Muscle of leg (tissue), 11 donors: Measurements from ENCODE around the gene SMIM43. TPM values are rescaled to one million over a fixed set of nuclear protein-coding genes. Genes with fewer than 3 reads are reported as not detected.
"Not testable (repeated sequence)": the region's sequence is repeated elsewhere in the genome, so short reads cannot be mapped to it uniquely, and the experiment has no call there.

ENCODE experiments used
- DNase-seq: peaks from one replicate; pipeline ENCODE4 v3.0.0; 2013
- H3K27ac ChIP-seq: one replicate; pipeline ENCODE4 v1.5.1; 2013; ENCODE audit warnings: mild to moderate bottlenecking, low read length, control low read depth
- H3K27me3 ChIP-seq: one replicate; pipeline ENCODE4 v1.6.1; 2013; ENCODE audit warnings: low read length; ENCODE audit not compliant: control insufficient read depth, insufficient read depth
- H3K36me3 ChIP-seq: one replicate; pipeline ENCODE4 v1.6.1; 2013; ENCODE audit warnings: low read length; ENCODE audit not compliant: control insufficient read depth, insufficient read depth
- H3K4me1 ChIP-seq: one replicate; pipeline ENCODE4 v1.6.1; 2013; ENCODE audit warnings: low read length; ENCODE audit not compliant: control insufficient read depth, insufficient read depth
- H3K4me3 ChIP-seq: one replicate; pipeline ENCODE4 v1.5.1; 2013; ENCODE audit warnings: low read length, control low read depth
- H3K9me3 ChIP-seq: replicated peaks from 2 replicates; pipeline ENCODE4 v1.6.1; 2013; ENCODE audit warnings: low read depth, low read length; ENCODE audit not compliant: control insufficient read depth
- WGBS: methylation state at CpG from one replicate; pipeline ENCODE4 v1.1.5; 2013; ENCODE audit warnings: missing lambda C conversion rate; ENCODE audit not compliant: insufficient coverage; 5-methylcytosine and 5-hydroxymethylcytosine counted together
- polyA plus RNA-seq, 8 donors: library from polyadenylated mRNA; unstranded; fragments of 120-200 nt; gene quantifications; one replicate each; pipeline versions ENCODE4 v1.2.1 to v1.2.3, GENCODE V29; 2013; ENCODE audit warnings: inconsistent platforms in 1 of 8, low replicate concordance in 1 of 8; ENCODE audit not compliant: insufficient read length in 8 of 8, insufficient read depth in 1 of 8
- total RNA-seq: library from RNA; stranded (reverse); fragments of 120-200 nt; gene quantifications from one replicate; pipeline ENCODE4 v1.2.4, GENCODE V29; 2013

Gene SMIM43
- total and polyA plus RNA-seq, 9 donors, result 0.66 to 2.7 (median 1.9) TPM

GRCh38 chr4:121765971-121766538 is 1.1 kb upstream of the SMIM43 start:
- H3K36me3 ChIP-seq, result no peaks in the 10 kb centered on the region
- no peak overlapping the region for H3K27ac ChIP-seq
- DNase-seq, result no peak
- H3K4me1 ChIP-seq, result peaks cover 3% of the 10 kb centered on the region
- no peaks in the 10 kb centered on the region for H3K9me3 ChIP-seq
- 92% methylated on average over 2 of the region's 9 CpGs for WGBS
- H3K4me3 ChIP-seq, result no peak overlapping the region
- peaks cover 21% of the 10 kb centered on the region for H3K27me3 ChIP-seq

- no peak for DNase-seq
- H3K4me3 ChIP-seq, result peak overlapping the region; percentile 48
- H3K4me1 ChIP-seq, result peaks cover 3% of the 10 kb centered on the region
- peaks cover 21% of the 10 kb centered on the region for H3K27me3 ChIP-seq
- 18% methylated on average over 2 of the region's 16 CpGs for WGBS
- no peaks in the 10 kb centered on the region for H3K36me3 ChIP-seq
- no peak overlapping the region for H3K27ac ChIP-seq
- H3K9me3 ChIP-seq, result no peaks in the 10 kb centered on the region
These were observed 373 bp upstream of the SMIM43 start for GRCh38 chr4:121765368-121765705.

GRCh38 chr4:121764303-121764701 is 662 bp downstream of the SMIM43 start:
- H3K4me3 ChIP-seq, result peak overlapping the region; percentile 48
- WGBS, result 13% methylated on average over 9 of the region's 14 CpGs
- H3K27ac ChIP-seq, result no peak overlapping the region
- no peaks in the 10 kb centered on the region for H3K9me3 ChIP-seq
- peaks cover 3% of the 10 kb centered on the region for H3K4me1 ChIP-seq
- H3K36me3 ChIP-seq, result no peaks in the 10 kb centered on the region
- peaks cover 21% of the 10 kb centered on the region for H3K27me3 ChIP-seq
- no peak for DNase-seq

- peaks cover 18% of the 10 kb centered on the region for H3K27me3 ChIP-seq
- 61% methylated on average over 2 of the region's 3 CpGs for WGBS
These were observed 4.8 kb downstream of the SMIM43 start for GRCh38 chr4:121760205-121760604.

GRCh38 chr4:121758925-121759568 is 5.9 kb downstream of the SMIM43 start:
- Histone ChIP-seq H3K4me3 (no peak overlapping the region), H3K27me3 (peaks cover 7% of the 10 kb centered on the region), H3K36me3 (no peaks in the 10 kb centered on the region), H3K4me1 (no peaks in the 10 kb centered on the region), H3K27ac (no peak overlapping the region), H3K9me3 (no peaks in the 10 kb centered on the region)
- no CpG with 5 or more reads among the region's 2 CpGs for WGBS
- DNase-seq, result no peak

More at GRCh38 chr4:121760205-121760604, 4.8 kb downstream of the SMIM43 start:
- DNase-seq, result no peak
- Histone ChIP-seq H3K4me3 (no peak overlapping the region), H3K4me1 (peaks cover under 1% of the 10 kb centered on the region), H3K27ac (no peak overlapping the region), H3K9me3 (no peaks in the 10 kb centered on the region), H3K36me3 (no peaks in the 10 kb centered on the region)

GRCh38 chr4:121752142-121752541 is 12.8 kb downstream of the SMIM43 start:
- H3K27me3 ChIP-seq, H3K4me3 ChIP-seq, H3K4me1 ChIP-seq, DNase-seq, H3K9me3 ChIP-seq, H3K27ac ChIP-seq, H3K36me3 ChIP-seq: not testable (repeated sequence)
- WGBS, result no CpG with 5 or more reads among the region's 1 CpG

GRCh38 chr4:121749225-121749624 is 15.7 kb downstream of the SMIM43 start:
- H3K4me1 ChIP-seq, result no peaks in the 10 kb centered on the region
- no peaks in the 10 kb centered on the region for H3K36me3 ChIP-seq
- WGBS, result 30% methylated on average over 2 of the region's 4 CpGs
- H3K27ac ChIP-seq, result no peak overlapping the region
- no peaks in the 10 kb centered on the region for H3K9me3 ChIP-seq
- H3K27me3 ChIP-seq, result no peaks in the 10 kb centered on the region
- no peak overlapping the region for H3K4me3 ChIP-seq
- DNase-seq, result no peak

GRCh38 chr4:121742794-121743193 is 22.2 kb downstream of the SMIM43 start:
- H3K9me3 ChIP-seq, result no peaks in the 10 kb centered on the region
- H3K4me3 ChIP-seq, result no peak overlapping the region
- no peaks in the 10 kb centered on the region for H3K27me3 ChIP-seq
- H3K36me3 ChIP-seq, result no peaks in the 10 kb centered on the region
- H3K4me1 ChIP-seq, result peaks cover 12% of the 10 kb centered on the region
- WGBS, result 71% methylated on average over 2 of the region's 3 CpGs
- no peak overlapping the region for H3K27ac ChIP-seq
- no peak for DNase-seq

GRCh38 chr4:121741751-121742150 is 23.2 kb downstream of the SMIM43 start:
- Histone ChIP-seq H3K4me3 (no peak overlapping the region), H3K4me1 (peaks cover 12% of the 10 kb centered on the region), H3K27me3 (no peaks in the 10 kb centered on the region), H3K27ac (no peak overlapping the region), H3K36me3 (no peaks in the 10 kb centered on the region), H3K9me3 (no peaks in the 10 kb centered on the region)
- no peak for DNase-seq
- WGBS, result no CpG with 5 or more reads among the region's 7 CpGs

GRCh38 chr4:121740796-121741409 is 24.1 kb downstream of the SMIM43 start:
- no peaks in the 10 kb centered on the region for H3K9me3 ChIP-seq
- H3K36me3 ChIP-seq, result no peaks in the 10 kb centered on the region
- 66% methylated on average over 8 of the region's 12 CpGs for WGBS
- H3K27ac ChIP-seq, result no peak overlapping the region
- H3K27me3 ChIP-seq, result no peaks in the 10 kb centered on the region
- no peak for DNase-seq
- no peak overlapping the region for H3K4me3 ChIP-seq
- H3K4me1 ChIP-seq, result peaks cover 12% of the 10 kb centered on the region
